ENCODE measurements around the gene KIF16B. TPM values are rescaled to one million over a fixed set of nuclear protein-coding genes. Genes with fewer than 3 reads are reported as not detected.

The KIF16B gene
- total RNA-seq, 6 experiments from 2014 or later = 8.4 to 15.9 (median 11.7) TPM

- no peaks in the 10 kb centered on the region for H3K4me1 ChIP-seq
- no peak for TF ChIP-seq POLR2A (IDR thresholded peaks at IDR 0.05)
- TF ChIP-seq, protein P1, sequence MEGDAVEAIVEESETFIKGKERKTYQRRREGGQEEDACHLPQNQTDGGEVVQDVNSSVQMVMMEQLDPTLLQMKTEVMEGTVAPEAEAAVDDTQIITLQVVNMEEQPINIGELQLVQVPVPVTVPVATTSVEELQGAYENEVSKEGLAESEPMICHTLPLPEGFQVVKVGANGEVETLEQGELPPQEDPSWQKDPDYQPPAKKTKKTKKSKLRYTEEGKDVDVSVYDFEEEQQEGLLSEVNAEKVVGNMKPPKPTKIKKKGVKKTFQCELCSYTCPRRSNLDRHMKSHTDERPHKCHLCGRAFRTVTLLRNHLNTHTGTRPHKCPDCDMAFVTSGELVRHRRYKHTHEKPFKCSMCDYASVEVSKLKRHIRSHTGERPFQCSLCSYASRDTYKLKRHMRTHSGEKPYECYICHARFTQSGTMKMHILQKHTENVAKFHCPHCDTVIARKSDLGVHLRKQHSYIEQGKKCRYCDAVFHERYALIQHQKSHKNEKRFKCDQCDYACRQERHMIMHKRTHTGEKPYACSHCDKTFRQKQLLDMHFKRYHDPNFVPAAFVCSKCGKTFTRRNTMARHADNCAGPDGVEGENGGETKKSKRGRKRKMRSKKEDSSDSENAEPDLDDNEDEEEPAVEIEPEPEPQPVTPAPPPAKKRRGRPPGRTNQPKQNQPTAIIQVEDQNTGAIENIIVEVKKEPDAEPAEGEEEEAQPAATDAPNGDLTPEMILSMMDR (IDR thresholded peaks at IDR 0.05) = no peak
- no peak for ATAC-seq
- 100% methylated on average over 2 of the region's 2 CpGs for WGBS (ENCODE audit: insufficient coverage, low coverage, low lambda C conversion rate, missing lambda C conversion rate)
- H3K4me3 ChIP-seq = no peak overlapping the region
- peaks cover 0 to 3% (median 0%) of the 10 kb centered on the region in 4 donors for H3K36me3 ChIP-seq
- no peak for DNase-seq
- intact Hi-C loops (cut with DNase I) = no loop called here
- H3K27me3 ChIP-seq = no peaks in the 10 kb centered on the region
- no peak overlapping the region for H3K27ac ChIP-seq
- no peaks in the 10 kb centered on the region for H3K9me3 ChIP-seq
Measured at GRCh38 chr20:16419138-16419715, 154.0 kb downstream of the KIF16B start.

- no peak for DNase-seq
- Histone ChIP-seq H3K9me3 (no peaks in the 10 kb centered on the region), H3K36me3 (peaks cover 0 to 3% (median 0%) of the 10 kb centered on the region in 4 donors), H3K27ac (no peak overlapping the region), H3K4me1 (no peaks in the 10 kb centered on the region), H3K4me3 (no peak overlapping the region), H3K27me3 (no peaks in the 10 kb centered on the region)
- intact Hi-C loops (cut with DNase I) = no loop called here
- ATAC-seq = no peak
- 100% methylated on average over 1 of the region's 1 CpG for WGBS (ENCODE audit: insufficient coverage, low coverage, low lambda C conversion rate, missing lambda C conversion rate)
- TF ChIP-seq POLR2A (IDR thresholded peaks at IDR 0.05) = no peak
- TF ChIP-seq, protein P1 (IDR thresholded peaks at IDR 0.05) = no peak
Measured at GRCh38 chr20:16418616-16419015, 154.6 kb downstream of the KIF16B start.

DNA sequence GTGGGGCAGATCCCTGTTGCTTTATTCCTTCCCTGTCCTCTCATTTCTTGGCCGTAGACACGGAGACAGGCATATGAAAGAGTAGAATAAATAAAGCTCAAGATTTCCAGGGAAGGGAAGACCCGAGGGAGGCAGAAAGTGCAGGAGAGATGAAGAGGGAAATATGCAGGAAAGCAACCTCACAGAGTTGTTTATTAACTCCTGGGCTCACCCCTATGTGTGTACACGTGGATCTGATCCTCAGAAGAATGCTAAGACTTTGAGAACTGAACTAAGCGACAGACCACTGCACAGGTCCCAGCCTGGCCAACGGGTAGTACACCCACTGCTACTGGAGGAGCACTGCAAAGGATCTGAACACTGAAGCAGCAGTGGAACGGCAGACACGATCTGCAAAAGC is 156.2 kb downstream of the KIF16B start:
- Histone ChIP-seq H3K4me3 (no peak overlapping the region), H3K27me3 (no peaks in the 10 kb centered on the region), H3K4me1 (no peaks in the 10 kb centered on the region), H3K36me3 (peaks cover 0 to 3% (median 0%) of the 10 kb centered on the region in 4 donors), H3K27ac (no peak overlapping the region), H3K9me3 (no peaks in the 10 kb centered on the region)
- DNase-seq = no peak
- intact Hi-C loops (cut with DNase I) = no loop called here
- ATAC-seq = no peak
- WGBS (ENCODE audit: insufficient coverage, low coverage, low lambda C conversion rate, missing lambda C conversion rate) = 80% methylated on average over 8 of the region's 8 CpGs
- no peak for TF ChIP-seq POLR2A (IDR thresholded peaks at IDR 0.05)
- TF ChIP-seq, protein P1 (IDR thresholded peaks at IDR 0.05) = no peak

GRCh38 chr20:16415071-16416053 is 157.9 kb downstream of the KIF16B start:
- ATAC-seq (no peak), DNase-seq (no peak)
- intact Hi-C loops (cut with DNase I) = no loop called here
- no peaks in the 10 kb centered on the region for H3K9me3 ChIP-seq
- no peak overlapping the region for H3K4me3 ChIP-seq
- H3K27me3 ChIP-seq = no peaks in the 10 kb centered on the region
- TF ChIP-seq, protein P1 (IDR thresholded peaks at IDR 0.05) = no peak
- no peak for TF ChIP-seq POLR2A (IDR thresholded peaks at IDR 0.05)
- no peaks in the 10 kb centered on the region for H3K4me1 ChIP-seq
- H3K27ac ChIP-seq = no peak overlapping the region
- WGBS (ENCODE audit: insufficient coverage, low coverage, low lambda C conversion rate, missing lambda C conversion rate) = 94% methylated on average over 4 of the region's 4 CpGs
- H3K36me3 ChIP-seq = peaks cover 0 to 3% (median 0%) of the 10 kb centered on the region in 4 donors
